Measurements from ENCODE around the gene USB1. TPM values are rescaled to one million over a fixed set of nuclear protein-coding genes. Genes with fewer than 3 reads are reported as not detected.
"Not testable (repeated sequence)": the region's sequence is repeated elsewhere in the genome, so short reads cannot be mapped to it uniquely, and the experiment has no call there.

USB1 gene
- total RNA-seq, 1 donor from 2014 or later = 26.3 TPM

- ATAC-seq = no peak
Measured at GRCh38 chr16:57995721-57996405, 5.3 kb upstream of the USB1 start.

GRCh38 chr16:57996406-57997175 is 4.6 kb upstream of the USB1 start:
- no peak for ATAC-seq

- no peak for ATAC-seq
Measured at GRCh38 chr16:57997176-57997527, 4.1 kb upstream of the USB1 start.

GRCh38 chr16:57997528-57998265 is 3.5 kb upstream of the USB1 start:
- ATAC-seq = no peak

GRCh38 chr16:57998486-57998885 is 2.7 kb upstream of the USB1 start:
- peak; percentile 43 for ATAC-seq

- ATAC-seq = no peak
Measured at GRCh38 chr16:57998992-57999365, 2.2 kb upstream of the USB1 start.

- no peak for ATAC-seq
Measured at GRCh38 chr16:57999366-57999970, 1.7 kb upstream of the USB1 start.

GRCh38 chr16:57999971-58000705 is 1.1 kb upstream of the USB1 start, which contains the start of gene ZNF319:
Gene ZNF319 (minus strand): TSS chr16:58000672. CDS start chr16:57998265, 2,407 bp downstream.
- no peak for ATAC-seq

- ATAC-seq = no peak
Measured at GRCh38 chr16:58001781-58002415, 691 bp downstream of the USB1 start.

- ATAC-seq = no peak
Measured at GRCh38 chr16:58002416-58002800, 1.2 kb downstream of the USB1 start.

- no peak for ATAC-seq
Measured at GRCh38 chr16:58002936-58003335, 1.7 kb downstream of the USB1 start.

- not testable (repeated sequence) for ATAC-seq
Measured at GRCh38 chr16:58004736-58005135, 3.5 kb downstream of the USB1 start.

GRCh38 chr16:58009856-58010416 is 8.7 kb downstream of the USB1 start:
- no peak for ATAC-seq

GRCh38 chr16:58010886-58011285 is 9.7 kb downstream of the USB1 start:
- no peak for ATAC-seq

- ATAC-seq = no peak
Measured at GRCh38 chr16:58011652-58012051, 10.4 kb downstream of the USB1 start.

- ATAC-seq = no peak
Measured at GRCh38 chr16:58012481-58012880, 11.3 kb downstream of the USB1 start.

- ATAC-seq = no peak
Measured at GRCh38 chr16:58013201-58013956, 12.2 kb downstream of the USB1 start.

GRCh38 chr16:58016840-58017446 is 15.7 kb downstream of the USB1 start:
- ATAC-seq = no peak

GRCh38 chr16:58018803-58019202 is 17.6 kb downstream of the USB1 start:
- no peak for ATAC-seq

- ATAC-seq = no peak
Measured at GRCh38 chr16:58019866-58020538, 18.8 kb downstream of the USB1 start.

Measured in esophagus mucosa (tissue), 1 donor.